HT1080 (cell line): Measurements from ENCODE around the gene WWC2. TPM values are rescaled to one million over a fixed set of nuclear protein-coding genes. Genes with fewer than 3 reads are reported as not detected.

ENCODE experiments used
- DNase-seq: peaks from one replicate; pipeline ENCODE4 v3.0.0-alpha.2; 2015; ENCODE audit warnings: low read depth
- total RNA-seq: library from RNA; depleted of rRNA; stranded (reverse); fragments of >200 nt; shearing (Covaris generic); gene quantifications from 2 replicates; pipeline ENCODE4 v1.2.3, GENCODE V29; 2014

WWC2 gene
- total RNA-seq, 1 experiment from 2014 or later, result 25.2 TPM

DNA sequence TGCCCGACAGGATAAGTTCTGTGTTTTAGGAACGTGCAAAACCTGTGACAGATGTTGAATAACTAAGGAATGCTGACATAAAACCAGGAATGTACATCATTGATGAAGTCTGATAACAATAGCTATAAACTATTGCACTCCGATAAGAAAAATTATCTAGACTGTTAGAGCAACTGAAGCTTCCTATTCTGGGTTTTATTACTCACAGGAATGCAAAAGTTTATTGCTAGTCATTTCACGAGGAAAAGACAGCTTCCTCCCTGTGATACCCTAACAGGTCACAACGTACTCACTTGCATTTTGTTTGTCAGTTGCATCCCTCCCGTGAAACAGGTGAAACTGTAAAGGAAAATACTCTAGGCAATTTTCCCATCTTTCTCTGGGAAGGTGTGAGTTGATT, 155.1 kb downstream of the WWC2 start:
- no peak for DNase-seq

DNA sequence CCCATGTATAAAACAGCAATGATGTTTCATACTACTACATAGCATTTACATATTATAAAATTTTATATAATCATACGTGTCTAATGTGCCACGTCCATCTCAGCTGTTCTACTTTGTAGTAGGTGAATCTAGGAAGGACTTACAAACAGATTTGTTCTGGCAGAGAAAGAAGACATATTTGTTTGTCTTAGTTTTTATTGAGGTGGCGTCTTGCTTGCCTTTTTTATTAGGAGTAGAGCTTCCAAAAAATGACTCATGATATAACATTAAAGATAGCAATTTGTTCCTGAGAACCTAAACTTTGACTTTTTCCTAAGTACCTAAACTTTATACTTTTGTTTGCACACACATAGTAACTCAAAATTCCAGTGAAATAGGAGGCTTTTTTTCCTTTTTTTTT, 156.4 kb downstream of the WWC2 start:
- no peak for DNase-seq

DNA sequence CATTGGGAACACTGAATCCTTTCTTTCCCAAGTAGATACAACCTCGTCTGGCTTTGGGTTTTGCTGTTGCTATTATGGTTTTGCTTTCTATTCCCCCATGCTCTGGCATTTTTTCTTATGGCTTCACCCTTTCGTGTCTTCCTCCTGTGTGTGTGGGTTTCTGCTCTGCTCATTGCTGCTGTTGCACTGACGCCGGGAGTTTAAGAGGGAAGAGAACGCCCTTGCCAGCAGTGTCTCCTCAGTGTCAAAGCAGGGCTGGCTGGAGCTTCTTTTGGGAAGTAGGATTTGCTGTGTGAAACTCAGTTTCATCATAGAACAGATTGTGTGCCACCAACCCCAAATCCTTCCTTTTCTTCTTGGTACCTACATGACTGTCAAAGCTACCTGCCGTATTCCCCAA, 157.3 kb downstream of the WWC2 start:
- no peak for DNase-seq

DNA sequence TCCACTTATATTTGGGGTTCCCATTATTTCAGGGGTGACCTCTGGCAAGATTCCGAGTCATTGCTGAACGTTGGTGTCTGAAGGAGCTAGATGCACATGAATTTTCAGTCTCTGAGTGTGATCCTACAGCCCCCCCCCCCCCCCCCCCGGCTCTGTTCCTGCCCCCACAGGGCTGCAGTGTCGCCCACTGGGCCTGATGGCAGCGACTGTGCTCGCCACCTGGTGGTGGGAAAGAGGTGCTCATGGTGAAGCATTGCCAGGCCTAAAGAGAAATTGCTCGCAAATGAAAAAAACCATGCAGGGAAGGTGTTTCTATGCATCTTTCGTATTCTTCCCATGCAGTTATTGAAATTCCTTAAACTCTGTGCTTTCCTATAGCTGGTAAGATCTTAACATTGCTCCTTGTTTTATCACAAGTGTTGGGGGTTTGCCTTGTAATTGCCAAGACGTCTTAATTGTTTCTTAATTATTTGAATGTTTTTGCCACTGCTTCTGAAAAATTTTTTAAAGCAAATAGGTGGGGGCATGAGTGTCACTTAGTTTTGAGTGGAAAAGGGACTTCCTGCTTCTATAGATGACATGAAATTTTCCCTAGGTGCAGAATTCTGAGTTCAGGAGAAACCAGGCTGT, 157.8 kb downstream of the WWC2 start:
- DNase-seq, result peak; percentile 26

DNA sequence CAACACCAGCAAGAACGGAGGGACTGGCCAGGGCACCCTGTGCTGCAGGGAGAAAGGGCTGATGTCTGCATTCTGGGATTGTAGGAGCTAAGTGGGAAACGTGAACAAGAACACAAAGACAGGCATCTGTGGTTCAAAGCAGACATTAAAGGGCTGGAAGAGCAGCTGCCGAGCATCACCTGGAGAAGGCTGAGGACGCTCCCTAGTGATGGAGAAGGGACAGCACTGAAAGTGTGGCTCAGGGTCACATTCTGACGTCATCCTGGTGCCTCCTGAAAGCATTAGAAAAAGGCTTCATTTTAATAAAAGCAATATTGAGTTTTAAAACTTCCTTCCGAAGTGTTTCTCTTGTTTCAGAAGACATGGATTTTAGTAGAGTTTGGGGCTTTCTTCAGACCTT, 158.8 kb downstream of the WWC2 start:
- DNase-seq, result no peak

DNA sequence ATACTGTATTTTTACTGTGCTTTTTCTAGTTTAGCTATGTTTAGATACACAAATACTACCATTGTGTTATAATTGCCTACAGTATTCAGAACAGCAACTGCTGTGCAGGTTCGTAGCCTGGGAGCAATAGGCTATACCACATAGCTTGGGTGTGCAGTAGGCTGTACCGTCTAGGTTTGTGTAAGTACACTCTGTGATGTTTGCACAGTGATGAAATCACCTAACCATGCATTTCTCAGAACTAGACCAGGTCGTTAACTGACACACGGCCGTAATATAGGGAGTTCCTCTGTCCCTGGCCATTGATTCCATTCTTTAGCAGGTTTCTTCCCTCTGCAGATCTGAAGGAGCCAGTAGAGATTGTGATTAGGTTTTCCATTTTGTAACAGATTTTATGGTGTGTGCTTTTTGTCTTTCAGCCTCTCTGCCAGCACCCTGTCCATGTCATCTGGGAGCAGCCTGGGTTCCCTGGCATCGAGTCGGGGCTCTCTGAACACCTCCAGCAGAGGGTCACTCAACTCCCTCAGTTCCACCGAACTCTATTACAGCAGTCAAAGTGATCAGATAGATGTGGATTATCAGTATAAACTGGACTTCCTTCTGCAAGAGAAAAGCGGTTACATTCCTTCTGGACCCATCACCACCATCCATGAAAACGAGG, 161.6 kb downstream of the WWC2 start:
- no peak for DNase-seq

DNA sequence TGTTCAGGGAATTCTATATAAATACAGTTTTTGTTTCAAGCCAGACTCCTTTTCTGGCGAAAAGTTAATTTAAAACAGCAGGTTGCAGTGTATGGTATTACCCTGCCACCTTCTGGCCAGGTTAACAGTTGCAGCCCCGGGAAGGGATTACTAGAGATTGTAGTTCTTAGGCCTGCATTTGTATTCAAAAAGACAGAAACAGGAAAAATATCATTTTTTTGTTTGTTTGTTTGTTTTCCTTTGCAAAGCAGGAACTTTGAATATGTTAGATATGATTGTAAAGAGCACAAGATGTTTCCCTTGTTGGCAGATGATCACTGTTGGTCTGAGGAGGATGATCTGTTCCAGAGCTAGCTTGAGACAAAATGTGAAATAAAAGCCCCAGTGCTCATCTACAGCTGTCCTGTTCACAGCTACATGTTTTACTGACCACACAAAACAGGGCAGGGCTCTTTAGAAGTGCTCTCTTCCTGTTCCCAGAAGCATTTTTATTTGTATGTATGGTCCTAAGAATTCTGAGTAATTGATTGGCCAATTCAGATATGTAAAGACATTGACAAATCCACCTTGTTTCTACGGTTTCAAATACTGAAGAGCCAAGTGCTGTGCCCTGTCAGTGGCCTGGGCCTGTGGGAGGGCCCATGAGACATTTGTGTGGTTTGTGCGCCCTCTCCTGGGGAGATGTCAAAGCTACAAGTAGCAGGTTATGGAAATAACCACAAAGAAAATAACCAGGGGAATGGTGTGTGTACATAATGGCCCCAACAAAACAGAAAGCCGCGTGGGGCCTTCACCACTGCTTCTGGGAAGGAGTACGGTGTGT, 163.1 kb downstream of the WWC2 start:
- DNase-seq, result peak; percentile 66

DNA sequence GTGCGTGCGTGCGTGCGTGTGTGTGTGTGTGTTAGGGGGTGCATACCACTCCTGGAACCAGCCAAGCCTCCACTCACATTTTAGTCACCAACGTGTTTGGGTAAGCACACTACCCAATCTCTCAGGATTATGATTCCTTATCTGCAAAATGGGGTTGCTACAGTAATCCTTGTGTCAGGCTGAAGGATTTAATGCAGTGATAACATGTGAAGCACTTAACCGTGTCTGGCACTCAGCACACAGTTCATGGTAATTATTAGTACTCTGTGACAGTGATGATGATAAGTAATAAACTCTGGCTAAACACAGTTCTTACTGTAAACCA, 163.7 kb downstream of the WWC2 start:
- no peak for DNase-seq

DNA sequence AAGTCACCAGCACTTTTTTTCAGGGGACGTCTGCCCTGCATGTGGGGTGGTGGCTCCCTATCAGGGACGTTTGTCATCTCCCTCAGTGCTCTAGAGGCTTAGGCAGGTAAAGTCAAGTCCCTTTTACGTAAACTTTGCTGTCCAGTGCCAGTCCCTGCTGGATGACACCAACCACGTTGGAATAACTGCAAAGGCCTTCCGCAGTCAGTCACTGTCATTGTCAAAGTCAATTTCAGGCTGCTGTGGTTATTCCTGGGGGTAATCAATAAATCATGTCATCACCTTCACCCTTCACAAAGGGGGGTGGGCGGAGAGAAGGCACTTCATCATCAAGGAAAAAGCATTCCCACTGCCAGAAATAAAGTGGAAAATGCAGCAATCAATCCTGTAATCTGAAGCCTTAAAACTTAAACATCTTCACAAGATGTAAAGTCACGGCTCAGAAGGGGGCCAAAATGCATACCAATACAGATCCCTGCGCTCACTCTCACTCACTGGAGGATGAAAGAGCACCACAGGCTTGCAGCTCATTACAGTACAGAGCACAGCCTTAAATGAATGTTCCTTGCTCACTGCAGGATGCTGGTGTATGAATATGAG, 164.8 kb downstream of the WWC2 start:
- no peak for DNase-seq

DNA sequence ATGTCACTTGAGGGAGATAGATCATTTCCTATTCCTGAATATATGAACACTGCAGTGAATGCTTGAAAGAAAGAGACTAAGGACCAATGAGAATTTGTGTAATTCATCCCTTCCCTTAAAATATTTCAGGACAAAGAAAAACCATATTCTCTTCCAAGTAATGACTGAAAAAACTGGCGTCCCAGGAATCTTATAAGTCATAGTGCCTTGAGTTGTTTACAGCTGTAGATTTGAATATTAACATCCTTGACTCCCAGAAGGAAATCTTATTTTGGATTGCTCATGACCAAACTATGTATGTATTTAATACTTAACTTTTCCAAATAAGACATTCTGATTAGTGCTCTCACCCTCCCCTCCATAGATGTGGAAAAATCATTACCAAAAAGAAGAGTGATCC, 165.6 kb downstream of the WWC2 start:
- no peak for DNase-seq

DNA sequence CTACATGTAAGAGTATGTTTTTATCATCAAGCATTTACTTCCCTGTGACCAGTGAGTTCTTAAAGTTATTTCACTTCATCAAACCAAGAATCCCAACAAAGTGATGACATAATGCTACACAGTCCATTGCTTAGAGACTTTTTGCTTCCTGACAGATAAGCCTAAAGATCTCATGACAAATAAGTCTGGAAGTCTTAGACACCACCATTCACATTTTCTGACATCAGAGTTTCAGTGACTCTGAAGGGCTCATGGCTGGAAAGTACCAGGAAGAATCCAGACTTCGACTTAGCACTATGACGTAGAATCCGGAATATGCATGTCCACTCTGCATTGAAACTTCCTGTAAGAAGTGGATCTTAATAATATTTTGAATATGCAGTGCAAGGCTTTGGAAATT, 167.3 kb downstream of the WWC2 start:
- no peak for DNase-seq

DNA sequence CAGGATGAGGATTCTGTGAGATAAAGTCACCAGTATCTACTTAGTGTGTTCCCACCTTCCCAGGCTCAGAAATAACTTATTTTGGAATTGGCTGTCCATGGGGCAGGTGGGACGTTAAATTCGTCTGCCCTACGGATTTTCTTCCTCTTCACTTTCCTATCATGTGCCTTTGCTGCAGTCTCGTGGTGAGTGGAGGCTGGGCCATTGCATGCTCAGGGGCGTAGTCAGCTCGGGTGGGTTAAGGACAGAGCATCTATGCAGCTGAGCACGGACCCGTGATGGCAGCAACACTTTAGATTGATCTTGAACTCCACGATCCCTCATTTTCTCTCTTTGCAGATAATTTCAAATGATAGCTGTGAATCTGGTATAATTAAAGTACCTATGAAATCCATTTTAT, 169.5 kb downstream of the WWC2 start:
- no peak for DNase-seq

DNA sequence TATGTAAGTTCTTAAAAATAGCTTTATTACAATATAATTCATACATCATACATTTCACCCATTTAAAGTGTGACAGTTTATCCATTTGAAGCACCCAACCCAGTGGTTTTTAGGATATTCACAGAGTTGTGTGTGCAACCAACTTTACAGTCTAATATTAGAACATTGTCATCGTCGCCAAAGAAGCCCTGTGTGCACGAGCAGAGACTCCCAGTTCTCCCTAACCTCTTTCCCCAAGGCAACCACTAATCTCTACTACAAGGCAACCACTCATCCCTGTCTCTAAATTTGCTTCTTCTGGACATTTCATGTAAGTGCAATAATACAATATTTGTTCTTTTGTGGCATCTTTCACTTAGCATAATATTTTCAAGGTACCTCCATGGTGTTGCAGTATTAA, 173.3 kb downstream of the WWC2 start:
- DNase-seq, result no peak

DNA sequence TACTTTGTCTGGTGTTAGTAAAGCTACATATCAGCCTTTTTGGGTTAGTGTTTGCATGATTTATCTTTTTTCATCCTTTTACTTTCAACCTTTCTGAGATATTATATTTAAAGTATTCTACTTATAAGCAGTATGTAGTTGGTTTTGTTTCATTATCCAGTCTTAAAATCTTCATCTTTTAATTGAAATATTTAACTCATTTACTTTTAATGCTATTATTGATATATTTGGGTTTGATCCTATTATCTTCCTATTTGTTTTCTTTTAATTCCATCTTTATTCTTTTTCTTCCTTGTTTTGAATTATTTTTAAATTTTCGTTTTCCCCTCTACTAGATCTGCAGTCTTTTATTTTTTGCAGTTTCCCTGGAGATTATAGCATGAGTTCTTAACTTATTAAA, 177.0 kb downstream of the WWC2 start:
- DNase-seq, result no peak

DNA sequence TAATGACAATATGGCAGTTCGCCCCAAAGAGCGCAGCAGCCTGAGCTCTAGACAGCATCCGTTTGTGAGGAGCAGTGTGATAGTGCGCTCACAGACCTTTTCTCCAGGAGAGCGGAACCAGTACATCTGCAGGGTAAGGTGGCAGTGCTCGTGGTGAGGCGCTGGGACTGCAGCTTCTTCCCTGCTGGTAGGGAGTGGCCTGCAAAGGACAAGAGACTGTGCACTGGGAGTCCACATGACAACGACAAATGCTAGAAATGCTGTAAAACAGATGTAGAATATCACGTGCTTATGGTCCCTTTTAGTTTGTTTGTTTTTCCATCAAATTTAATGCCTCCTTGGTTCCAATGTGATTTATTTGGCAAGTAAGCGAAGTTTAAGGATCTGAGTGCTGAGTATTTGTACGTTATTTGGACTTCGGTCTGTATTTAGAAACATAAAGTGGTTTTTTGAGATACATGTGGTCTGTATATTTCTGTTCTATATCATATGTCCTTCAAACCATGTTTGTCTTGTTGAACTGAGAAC, 185.3 kb downstream of the WWC2 start:
- DNase-seq, result no peak

DNA sequence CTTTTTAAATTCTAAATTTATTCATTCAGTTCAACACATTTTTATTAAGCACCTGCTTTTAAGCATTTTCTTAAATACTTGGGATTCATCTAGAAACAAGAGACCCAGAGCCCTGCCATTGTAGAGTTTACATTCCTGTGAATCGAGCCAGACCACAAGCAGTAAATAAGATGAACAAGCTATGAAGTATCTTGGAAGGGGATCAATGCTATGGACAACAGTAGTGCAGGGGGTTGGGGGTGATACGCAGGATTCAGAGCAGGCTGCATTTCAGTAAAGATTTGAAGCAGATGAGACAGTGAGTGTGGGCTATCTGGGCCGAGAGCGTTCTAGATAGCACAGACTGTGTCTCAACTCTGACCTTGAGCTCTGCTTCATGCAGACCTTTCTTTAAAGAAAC, 185.9 kb downstream of the WWC2 start:
- DNase-seq, result no peak

DNA sequence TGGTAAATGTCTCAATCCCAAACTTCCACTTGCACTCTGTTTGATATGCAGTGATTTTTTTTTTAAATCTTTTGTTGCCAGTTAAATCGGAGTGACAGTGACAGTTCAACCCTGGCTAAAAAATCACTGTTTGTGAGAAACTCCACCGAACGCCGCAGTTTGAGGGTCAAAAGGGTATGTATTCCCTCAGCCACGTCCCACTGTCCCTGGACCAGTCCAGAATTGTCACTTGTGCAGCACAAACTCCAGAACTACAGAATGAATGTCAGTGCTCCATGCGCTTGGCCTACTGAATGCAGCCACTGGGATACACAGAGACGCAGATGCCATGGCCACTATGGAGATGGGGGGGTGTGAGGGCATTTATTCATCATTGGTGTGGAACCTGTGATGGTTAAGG, 186.8 kb downstream of the WWC2 start:
- DNase-seq, result no peak

DNA sequence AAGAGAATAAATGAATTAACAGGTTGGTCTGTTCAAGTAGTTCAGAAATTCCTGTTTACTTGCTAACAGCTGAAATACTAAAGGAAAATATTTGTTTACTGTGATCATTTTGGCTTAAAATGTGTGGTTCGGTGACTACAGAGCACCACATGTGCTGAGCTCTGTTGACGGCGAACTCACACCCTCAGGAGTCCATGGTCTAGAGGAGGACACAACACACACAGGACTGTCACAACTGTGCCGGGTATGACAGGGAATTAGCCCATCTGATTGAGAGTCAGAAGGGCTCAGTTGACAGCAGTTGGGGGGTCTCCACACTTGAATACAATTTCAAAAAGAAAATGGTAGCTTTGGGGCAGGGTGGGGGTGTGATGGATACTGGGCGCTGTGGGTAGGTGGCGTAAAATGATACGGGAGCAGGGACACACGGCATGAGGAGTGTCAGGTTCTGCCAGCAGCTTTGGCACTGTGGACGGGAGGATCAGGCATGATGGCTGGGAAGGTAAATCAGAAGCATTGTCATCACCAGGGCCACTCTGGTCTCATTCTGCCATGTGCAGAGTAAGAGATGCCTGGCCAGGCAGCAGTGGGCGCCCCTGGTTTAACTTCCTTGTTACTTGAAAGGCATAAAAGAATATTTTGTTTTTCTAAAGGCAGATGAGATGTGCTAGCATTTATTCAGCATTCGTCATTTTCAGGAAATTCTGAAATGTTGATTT, 187.7 kb downstream of the WWC2 start:
- DNase-seq, result no peak

DNA sequence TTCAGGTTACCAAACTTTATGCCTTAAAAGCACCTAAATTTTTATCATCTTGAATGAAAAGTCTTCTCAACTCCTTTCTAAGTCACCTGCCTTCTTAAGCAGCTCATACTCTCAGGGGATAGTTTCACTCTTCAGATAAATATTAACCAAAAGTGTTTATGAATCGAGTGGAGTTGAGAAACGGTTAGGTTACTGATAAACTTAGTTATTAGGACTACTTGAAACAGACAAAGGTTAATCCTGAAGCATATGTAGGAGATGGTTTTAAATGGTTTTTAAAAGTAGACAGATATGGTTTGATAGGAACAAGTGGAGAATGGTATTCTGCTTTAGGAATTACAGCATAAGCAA, 188.2 kb downstream of the WWC2 start:
- DNase-seq, result no peak

DNA sequence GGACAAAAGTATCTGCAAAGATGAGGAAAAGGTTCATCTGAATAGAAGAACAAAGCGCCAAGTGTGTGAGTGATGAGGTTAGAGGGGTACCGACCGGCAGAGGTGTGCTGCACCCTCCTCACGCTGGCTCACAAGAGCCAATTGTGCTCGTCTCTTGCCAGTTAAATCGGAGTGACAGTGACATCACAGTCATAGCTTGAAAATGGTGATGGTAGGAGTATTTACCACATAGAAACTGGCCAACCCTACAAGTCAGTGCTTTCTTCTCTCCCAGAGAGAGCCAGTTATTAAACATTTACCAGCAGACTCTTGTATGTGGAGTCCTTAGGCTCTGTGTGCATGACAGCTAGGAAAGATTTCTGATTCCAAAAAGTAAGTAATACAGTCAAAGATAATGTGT, 188.6 kb downstream of the WWC2 start:
- DNase-seq, result no peak

DNA sequence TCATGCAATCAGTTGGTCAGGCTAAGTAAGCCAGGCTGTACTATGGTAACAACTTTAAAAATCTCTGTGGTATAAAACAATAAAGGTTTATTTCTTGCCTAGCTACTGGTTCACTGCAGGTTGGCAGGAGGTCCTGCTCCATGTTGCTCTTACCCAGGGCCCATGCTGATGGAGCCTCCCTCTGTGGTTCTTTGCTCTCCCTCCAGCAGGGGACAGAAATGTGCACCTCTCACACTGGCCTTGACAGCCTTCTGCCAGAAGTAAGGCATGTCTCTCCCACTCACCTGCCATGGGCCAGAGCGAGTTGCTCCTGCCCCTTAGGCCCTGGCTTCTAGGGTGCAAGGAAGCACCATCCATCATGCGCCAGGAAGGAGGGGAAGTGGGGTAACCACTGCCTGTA, 189.9 kb downstream of the WWC2 start:
- no peak for DNase-seq

DNA sequence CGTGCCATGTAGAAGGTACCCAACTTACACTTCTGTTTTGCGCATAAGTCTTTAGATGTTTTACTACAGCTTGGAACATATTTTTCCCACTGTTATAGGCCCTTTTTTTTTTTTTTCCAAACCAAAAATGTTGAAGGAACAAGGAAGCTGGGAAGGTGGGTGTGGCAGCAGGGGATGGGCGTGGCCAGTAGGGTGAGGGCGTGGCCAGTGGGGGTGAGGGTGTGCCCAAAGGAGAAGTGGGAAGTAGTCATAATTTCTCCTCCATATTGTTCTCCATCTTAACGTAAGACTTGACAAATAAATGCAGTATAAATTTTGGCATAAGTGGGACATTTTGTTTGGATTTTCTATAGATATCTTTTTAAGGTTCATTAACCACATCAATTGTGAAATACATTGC, 190.6 kb downstream of the WWC2 start:
- peak; percentile 39 for DNase-seq
